ENCODE results near the gene OPCML.

The OPCML gene

GRCh38 chr11:132838627-132839026, 693.7 kb downstream of the OPCML start:
- no peak for DNase-seq (ENCODE audit: extremely low read depth in 1 of 2, low read depth in 1 of 2)

DNA sequence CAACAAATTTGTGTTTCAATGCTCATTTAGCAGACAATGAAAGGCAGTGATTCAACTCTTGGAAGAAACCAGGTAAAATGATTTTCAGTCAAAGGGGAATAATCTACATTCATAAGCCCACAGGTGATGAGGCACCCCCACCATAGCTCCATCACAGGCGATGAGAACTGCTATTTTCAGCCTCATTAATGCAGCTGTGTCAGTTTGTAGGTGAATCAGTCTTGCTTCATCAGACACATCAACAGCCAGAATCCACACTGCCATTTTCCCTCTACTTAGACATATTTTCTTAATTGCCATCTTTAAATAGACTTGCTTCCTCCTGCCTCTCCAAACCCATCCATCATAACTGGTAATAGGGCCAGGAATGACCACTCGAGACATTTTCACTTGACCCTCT, 701.0 kb downstream of the OPCML start:
- no peak for DNase-seq (ENCODE audit: extremely low read depth in 1 of 2, low read depth in 1 of 2)

GRCh38 chr11:132824642-132825041, 707.7 kb downstream of the OPCML start:
- no peak for DNase-seq (ENCODE audit: extremely low read depth in 1 of 2, low read depth in 1 of 2)

DNA sequence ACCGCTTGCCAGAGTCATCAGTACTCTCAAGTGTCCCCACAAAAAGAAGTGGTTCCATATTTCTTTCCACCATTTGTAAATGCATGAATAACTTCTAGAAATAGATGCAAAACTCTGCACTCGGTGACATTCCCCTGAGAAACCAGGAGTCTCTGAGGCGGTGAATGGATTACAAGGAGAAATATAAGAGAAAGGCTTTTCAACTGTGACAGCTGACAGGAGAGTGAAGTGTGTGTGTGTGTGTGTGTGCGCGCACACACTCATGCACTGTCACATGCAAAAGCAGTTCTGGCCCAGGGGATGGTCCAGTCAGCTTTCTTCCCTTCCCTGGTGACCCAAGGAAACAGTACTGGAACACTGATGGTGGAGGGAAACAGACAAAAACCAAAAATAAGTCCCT, 710.0 kb downstream of the OPCML start:
- DNase-seq (ENCODE audit: extremely low read depth in 1 of 2, low read depth in 1 of 2), result no peak

- DNase-seq (ENCODE audit: extremely low read depth in 1 of 2, low read depth in 1 of 2), result no peak
Measured at GRCh38 chr11:132821499-132821898, 710.8 kb downstream of the OPCML start.

DNA sequence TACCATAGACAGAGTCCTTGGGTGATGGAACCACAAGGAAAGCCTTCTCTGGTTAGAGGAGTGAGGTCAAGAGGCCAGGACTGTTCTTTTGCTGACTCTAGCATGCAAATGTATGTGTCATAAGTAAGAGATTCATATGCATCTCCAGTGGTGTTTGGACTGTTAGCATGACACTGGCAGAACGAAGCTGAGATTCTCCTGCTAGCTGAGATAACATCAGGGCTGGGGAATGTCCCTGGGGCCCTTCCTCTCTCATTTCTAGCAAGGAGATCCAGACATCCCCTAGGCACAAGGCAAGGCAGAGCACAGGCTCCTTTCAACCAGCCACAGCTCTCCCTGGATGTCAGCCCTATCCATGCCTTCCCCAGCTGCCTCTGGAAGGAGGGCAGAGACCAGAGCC, 711.3 kb downstream of the OPCML start:
- DNase-seq (ENCODE audit: extremely low read depth in 1 of 2, low read depth in 1 of 2), result no peak

DNA sequence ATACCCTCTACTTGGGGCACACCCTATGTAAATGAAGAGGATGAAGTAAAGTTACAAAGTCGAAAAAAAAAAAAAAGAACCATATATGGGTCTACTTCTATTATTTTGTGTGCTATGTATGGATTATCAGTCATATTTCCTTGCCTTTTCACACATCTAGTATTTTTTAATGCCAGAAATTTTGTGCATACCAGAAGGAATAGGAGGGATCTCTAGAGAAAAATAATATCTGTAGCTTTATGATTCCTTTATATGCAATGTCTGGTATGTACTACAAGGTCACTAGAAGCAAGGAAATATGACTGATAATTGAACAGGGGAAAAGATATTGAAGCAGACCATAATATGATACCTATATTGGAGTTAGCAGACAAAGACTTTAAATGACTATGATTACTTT, 713.4 kb downstream of the OPCML start:
- DNase-seq (ENCODE audit: extremely low read depth in 1 of 2, low read depth in 1 of 2), result no peak

DNA sequence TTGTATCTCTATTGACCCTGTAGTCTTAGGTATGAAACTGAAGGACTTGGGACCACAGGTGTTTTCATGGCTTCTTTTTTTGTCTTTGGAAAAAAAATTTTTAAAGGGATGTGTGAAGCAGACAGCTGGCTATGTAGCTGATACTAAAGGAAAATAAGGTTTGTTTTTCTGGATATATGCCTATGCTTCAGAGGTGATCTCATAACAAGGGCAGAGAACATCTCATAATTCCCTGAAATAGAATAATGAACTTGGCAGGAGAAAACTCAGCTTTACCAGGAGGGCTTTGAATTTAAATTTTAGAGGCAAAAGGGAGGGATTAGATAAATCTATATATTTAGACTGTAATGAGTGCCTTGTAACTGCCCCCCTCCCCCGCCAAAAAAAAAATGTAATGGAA, 714.9 kb downstream of the OPCML start:
- DNase-seq (ENCODE audit: extremely low read depth in 1 of 2, low read depth in 1 of 2), result no peak

- DNase-seq (ENCODE audit: extremely low read depth in 1 of 2, low read depth in 1 of 2), result no peak
Measured at GRCh38 chr11:132814410-132814809, 717.9 kb downstream of the OPCML start.

- DNase-seq (ENCODE audit: extremely low read depth in 1 of 2, low read depth in 1 of 2), result no peak
Measured at GRCh38 chr11:132811649-132812048, 720.7 kb downstream of the OPCML start.

- no peak for DNase-seq (ENCODE audit: extremely low read depth in 1 of 2, low read depth in 1 of 2)
Measured at GRCh38 chr11:132809070-132809469, 723.2 kb downstream of the OPCML start.

- no peak for DNase-seq (ENCODE audit: extremely low read depth in 1 of 2, low read depth in 1 of 2)
Measured at GRCh38 chr11:132804258-132804657, 728.0 kb downstream of the OPCML start.

DNA sequence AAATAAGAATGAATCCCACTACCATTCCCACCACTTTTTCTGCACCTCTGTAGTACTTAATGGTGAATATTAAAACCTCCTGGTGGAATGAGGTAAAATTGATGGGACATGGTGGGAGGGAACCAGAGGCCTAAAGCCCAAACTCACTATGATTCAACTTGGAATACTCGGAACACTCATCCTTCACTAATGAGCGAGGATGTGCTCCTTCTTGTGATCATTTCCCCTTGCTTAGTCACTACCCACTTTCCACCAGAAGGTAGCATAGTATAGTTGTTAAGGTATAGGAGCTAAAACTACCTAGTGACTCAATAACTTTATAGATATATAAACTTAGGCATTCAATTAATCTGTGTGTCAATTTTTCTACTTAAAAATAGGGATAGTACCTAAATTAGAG, 728.9 kb downstream of the OPCML start:
- no peak for DNase-seq (ENCODE audit: extremely low read depth in 1 of 2, low read depth in 1 of 2)

DNA sequence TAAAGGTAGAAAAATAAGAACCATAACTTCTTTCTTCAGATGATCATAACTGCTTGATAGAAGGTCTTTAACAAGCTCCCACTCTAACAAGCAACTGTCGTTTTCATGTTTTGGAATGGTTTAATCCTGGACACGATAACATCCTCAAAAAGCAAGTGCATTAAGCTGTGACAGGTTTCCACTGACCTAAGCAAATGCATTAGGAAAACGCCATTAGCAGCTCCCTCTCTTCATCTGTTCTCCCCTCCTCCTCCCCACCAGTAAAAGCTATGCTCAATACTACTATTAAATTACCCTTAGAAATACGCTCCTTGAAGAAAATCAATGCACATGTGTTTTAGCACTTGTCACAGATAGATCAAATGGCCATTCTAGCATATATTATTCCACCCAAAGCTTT, 729.4 kb downstream of the OPCML start:
- no peak for DNase-seq (ENCODE audit: extremely low read depth in 1 of 2, low read depth in 1 of 2)

DNA sequence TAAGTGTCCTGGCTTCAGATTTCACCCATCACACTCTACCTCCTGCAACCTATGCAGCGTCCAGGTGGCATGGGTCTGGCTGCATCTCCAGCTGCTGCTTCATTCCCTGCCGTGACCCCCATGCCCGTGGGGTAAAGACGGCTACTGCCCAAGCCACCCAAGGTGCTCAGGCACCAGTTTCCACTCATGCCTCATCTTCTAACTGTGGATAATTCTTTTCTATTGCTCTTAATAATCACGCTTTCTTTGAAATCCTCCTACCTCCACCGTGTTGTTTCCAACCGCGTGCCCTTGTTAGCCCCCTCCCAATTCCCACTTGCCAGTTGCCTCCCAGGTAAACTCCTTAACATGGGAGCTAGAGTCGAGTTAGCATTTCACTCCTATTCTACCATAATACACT, 738.5 kb downstream of the OPCML start:
- no peak for DNase-seq (ENCODE audit: extremely low read depth in 1 of 2, low read depth in 1 of 2)

- DNase-seq (ENCODE audit: extremely low read depth in 1 of 2, low read depth in 1 of 2), result no peak
Measured at GRCh38 chr11:132792341-132793140, 739.8 kb downstream of the OPCML start.

GRCh38 chr11:132790971-132791370, 741.3 kb downstream of the OPCML start:
- no peak for DNase-seq (ENCODE audit: extremely low read depth in 1 of 2, low read depth in 1 of 2)

- DNase-seq (ENCODE audit: extremely low read depth in 1 of 2, low read depth in 1 of 2), result no peak
Measured at GRCh38 chr11:132790466-132790865, 741.8 kb downstream of the OPCML start.

DNA sequence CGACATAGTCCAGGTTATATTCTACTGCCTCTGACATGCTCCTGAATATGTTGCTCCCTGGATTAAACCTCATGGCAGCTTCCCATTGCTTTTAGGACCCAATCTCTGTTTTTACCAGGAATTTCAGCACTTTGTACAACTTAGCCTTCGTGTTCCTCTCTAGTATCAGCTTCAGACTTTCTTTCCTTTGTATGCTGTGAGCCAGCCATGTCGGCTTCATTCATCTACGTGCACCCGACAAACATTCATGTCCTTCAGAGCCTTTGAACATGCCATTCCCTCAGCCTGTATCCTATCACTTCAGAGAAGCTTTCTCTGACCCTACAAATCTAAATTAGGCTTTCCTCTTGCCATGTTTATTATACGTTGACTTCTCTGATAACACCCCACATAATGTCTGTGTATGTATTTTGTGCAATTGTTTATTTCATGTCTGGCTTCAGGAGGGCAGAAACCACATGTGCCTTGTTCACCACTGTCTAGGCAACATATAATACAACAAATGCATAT, 743.4 kb downstream of the OPCML start:
- DNase-seq (ENCODE audit: extremely low read depth in 1 of 2, low read depth in 1 of 2), result no peak

GRCh38 chr11:132785878-132786277, 746.4 kb downstream of the OPCML start:
- DNase-seq (ENCODE audit: extremely low read depth in 1 of 2, low read depth in 1 of 2), result no peak

DNA sequence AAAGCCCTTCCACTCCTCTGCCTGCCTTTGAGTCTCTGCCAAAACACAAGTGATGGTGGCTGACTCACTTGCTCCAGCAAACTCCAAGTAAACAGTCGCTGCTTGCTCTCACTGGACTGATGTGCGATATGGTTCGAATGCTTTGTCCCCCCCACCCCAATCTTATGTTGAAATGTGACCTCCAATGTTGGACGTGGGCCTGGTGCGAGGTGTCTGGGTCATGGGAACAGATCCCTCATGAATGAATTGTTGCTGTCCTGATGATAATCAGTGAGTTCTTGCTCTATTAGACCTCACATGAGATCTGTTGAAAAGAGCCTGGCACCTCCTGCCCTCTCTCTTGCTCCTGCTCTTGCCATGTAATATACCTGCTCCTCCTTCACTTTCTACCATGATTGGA, 747.9 kb downstream of the OPCML start:
- no peak for DNase-seq (ENCODE audit: extremely low read depth in 1 of 2, low read depth in 1 of 2)

- DNase-seq (ENCODE audit: extremely low read depth in 1 of 2, low read depth in 1 of 2), result no peak
Measured at GRCh38 chr11:132782102-132782501, 750.2 kb downstream of the OPCML start.

DNA sequence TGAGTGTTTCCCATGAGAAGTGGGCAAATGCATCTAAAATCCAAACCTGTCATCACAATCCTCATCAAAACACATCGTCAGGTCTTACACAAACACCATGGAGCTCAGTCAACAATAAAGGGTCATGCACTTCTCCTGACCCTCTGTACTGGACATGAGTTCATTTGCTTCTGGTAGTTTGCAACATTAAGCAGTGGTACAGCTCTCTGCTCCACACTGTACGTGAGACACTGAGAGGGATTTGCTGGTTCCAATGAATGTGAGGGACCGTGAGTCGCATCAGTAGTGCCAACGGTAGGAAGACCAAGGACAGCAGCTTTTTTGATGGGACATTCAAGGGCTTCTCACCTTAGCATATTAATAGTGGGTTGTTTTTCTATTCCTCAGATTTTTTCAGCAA, 752.3 kb downstream of the OPCML start:
- DNase-seq (ENCODE audit: extremely low read depth in 1 of 2, low read depth in 1 of 2), result no peak
